Suprapubic skin (tissue), 4 donors: Measurements from ENCODE around the gene SIVA1. TPM values are rescaled to one million over a fixed set of nuclear protein-coding genes. Genes with fewer than 3 reads are reported as not detected.

ENCODE experiments used
- DNase-seq, 2 donors: peaks; one replicate each; pipeline ENCODE4 v3.0.0-alpha.2; 2019; ENCODE audit warnings: low spot score in 2 of 2
- H3K27ac ChIP-seq: fragments of 200-600 bp; sonication (generic); one replicate; pipeline ENCODE4 v1.5.1; 2019
- H3K27me3 ChIP-seq: fragments of 200-600 bp; sonication (generic); one replicate; pipeline ENCODE4 v1.5.1; 2019
- H3K36me3 ChIP-seq: fragments of 200-600 bp; sonication (generic); one replicate; pipeline ENCODE4 v1.5.1; 2019
- H3K4me1 ChIP-seq: fragments of 200-600 bp; sonication (generic); one replicate; pipeline ENCODE4 v1.5.1; 2019
- H3K4me3 ChIP-seq: fragments of 200-600 bp; sonication (generic); one replicate; pipeline ENCODE4 v1.5.1; 2019; ENCODE audit warnings: mild to moderate bottlenecking
- H3K9me3 ChIP-seq: fragments of 200-600 bp; sonication (generic); one replicate; pipeline ENCODE4 v1.5.1; 2019
- CTCF ChIP-seq, 2 donors: fragments of 200-600 bp in 1 of 2; fragments of 450-650 bp in 1 of 2; sonication (generic) in 1 of 2; IDR thresholded peaks; one replicate each; pipeline ENCODE4 v1.5.1; 2016 to 2019; ENCODE audit warnings: antibody characterized with exemption in 2 of 2, mild to moderate bottlenecking in 1 of 2, moderate library complexity in 1 of 2
- EP300 ChIP-seq: sonication (generic); formaldehyde crosslinking; IDR thresholded peaks from one replicate; pipeline ENCODE4 v1.6.1; 2017; ENCODE audit warnings: antibody characterized with exemption
- POLR2A ChIP-seq, 2 donors: fragments of 450-650 bp; IDR thresholded peaks; one replicate each; pipeline ENCODE4 v1.6.1; 2017; ENCODE audit warnings: antibody characterized with exemption in 2 of 2, mild to moderate bottlenecking in 2 of 2, moderate library complexity in 2 of 2
- POLR2AphosphoS5 ChIP-seq, 3 donors: sonication (generic); formaldehyde crosslinking; IDR thresholded peaks; one replicate each; pipeline ENCODE4 v1.6.1; 2017; ENCODE audit warnings: antibody characterized with exemption in 3 of 3
- WGBS: methylation state at CpG from one replicate; pipeline ENCODE4 v1.1.5; 2018; 5-methylcytosine and 5-hydroxymethylcytosine counted together
- total RNA-seq, 4 donors: library from RNA; depleted of rRNA; stranded (reverse); fragments of >200 nt; gene quantifications; one replicate each; pipeline ENCODE4 v1.1.0, GENCODE V29; 2016

SIVA1 gene
- total RNA-seq, 4 donors from 2014 or later = 94.0 to 159 (median 142) TPM

GRCh38 chr14:104788161-104788818, 35.3 kb downstream of the SIVA1 start:
- H3K36me3 ChIP-seq = peaks cover 35% of the 10 kb centered on the region
- H3K4me3 ChIP-seq = no peak overlapping the region
- H3K4me1 ChIP-seq = peaks cover 85% of the 10 kb centered on the region
- no peak for DNase-seq
- 80% methylated on average over 7 of the region's 14 CpGs for WGBS
- no peaks in the 10 kb centered on the region for H3K9me3 ChIP-seq
- no peak overlapping the region for H3K27ac ChIP-seq
- H3K27me3 ChIP-seq = no peaks in the 10 kb centered on the region
- TF ChIP-seq POLR2AphosphoS5 (IDR thresholded peaks at IDR 0.05) (no peak), POLR2A (IDR thresholded peaks at IDR 0.05) (no peak), CTCF (IDR thresholded peaks at IDR 0.05) (no peak), EP300 (no peak)

- no peaks in the 10 kb centered on the region for H3K9me3 ChIP-seq
- 84% methylated on average over 11 of the region's 39 CpGs for WGBS
- no peak overlapping the region for H3K4me3 ChIP-seq
- H3K36me3 ChIP-seq = peaks cover 35% of the 10 kb centered on the region
- DNase-seq = no peak
- peaks cover 88% of the 10 kb centered on the region for H3K4me1 ChIP-seq
- H3K27ac ChIP-seq = no peak overlapping the region
- TF ChIP-seq EP300 (no peak), POLR2A (IDR thresholded peaks at IDR 0.05) (no peak), CTCF (IDR thresholded peaks at IDR 0.05) (no peak), POLR2AphosphoS5 (IDR thresholded peaks at IDR 0.05) (no peak)
- H3K27me3 ChIP-seq = no peaks in the 10 kb centered on the region
Observed at GRCh38 chr14:104788873-104789663, 36.1 kb downstream of the SIVA1 start.

GRCh38 chr14:104789752-104790743, 37.1 kb downstream of the SIVA1 start:
- H3K27ac ChIP-seq = no peak overlapping the region
- 87% methylated on average over 22 of the region's 31 CpGs for WGBS
- H3K9me3 ChIP-seq = no peaks in the 10 kb centered on the region
- peaks cover 35% of the 10 kb centered on the region for H3K36me3 ChIP-seq
- H3K4me3 ChIP-seq = no peak overlapping the region
- TF ChIP-seq POLR2A (IDR thresholded peaks at IDR 0.05) (no peak), EP300 (no peak), CTCF (IDR thresholded peaks at IDR 0.05) (no peak), POLR2AphosphoS5 (IDR thresholded peaks at IDR 0.05) (no peak)
- H3K27me3 ChIP-seq = no peaks in the 10 kb centered on the region
- no peak for DNase-seq
- peaks cover 89% of the 10 kb centered on the region for H3K4me1 ChIP-seq

DNA sequence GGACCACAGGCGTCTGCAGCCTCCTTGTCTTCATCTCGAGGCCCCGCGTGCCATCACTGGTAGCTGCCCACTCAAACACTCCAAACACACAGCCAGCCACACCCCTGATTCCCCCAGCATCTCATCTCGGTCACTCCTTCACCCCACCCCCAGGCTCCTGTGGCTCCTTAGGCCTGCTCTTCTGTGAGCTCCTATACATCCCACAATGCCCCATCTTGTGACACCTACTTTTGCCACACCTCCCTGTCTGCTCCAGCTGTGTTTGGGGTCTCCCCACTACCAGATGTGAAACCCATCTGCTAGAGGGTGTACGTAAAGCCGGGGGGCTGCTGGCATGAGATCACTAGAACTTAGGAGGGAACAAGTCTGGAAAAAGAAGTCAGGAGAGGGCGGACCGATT, 38.5 kb downstream of the SIVA1 start:
- DNase-seq = no peak
- Histone ChIP-seq H3K36me3 (peaks cover 35% of the 10 kb centered on the region), H3K27me3 (no peaks in the 10 kb centered on the region), H3K4me1 (peaks cover 85% of the 10 kb centered on the region), H3K9me3 (no peaks in the 10 kb centered on the region), H3K4me3 (no peak overlapping the region), H3K27ac (no peak overlapping the region)
- TF ChIP-seq EP300 = no peak
- no peak for TF ChIP-seq CTCF (IDR thresholded peaks at IDR 0.05)
- TF ChIP-seq POLR2AphosphoS5 (IDR thresholded peaks at IDR 0.05) = no peak
- no peak for TF ChIP-seq POLR2A (IDR thresholded peaks at IDR 0.05)
- 93% methylated on average over 9 of the region's 9 CpGs for WGBS
